HEK293T (cell line): ENCODE data around the gene KIR2DL4.
"Not testable (repeated sequence)": the region's sequence is repeated elsewhere in the genome, so short reads cannot be mapped to it uniquely, and the experiment has no call there.

Experiments
- CTBP1 ChIP-seq: fragments of 450-650 bp; IDR thresholded peaks from 2 replicates; pipeline ENCODE4 v1.6.1; 2016; ENCODE audit warnings: borderline replicate concordance
- ELF4 ChIP-seq: fragments of 450-650 bp; IDR thresholded peaks from 2 replicates; pipeline ENCODE4 v1.6.1; 2017; ENCODE audit warnings: antibody characterized with exemption
- FOXA1 ChIP-seq: fragments of 450-650 bp; IDR thresholded peaks from 2 replicates; pipeline ENCODE4 v1.6.1; 2016; ENCODE audit warnings: mild to moderate bottlenecking
- FOXM1 ChIP-seq: fragments of 450-650 bp; IDR thresholded peaks from 2 replicates; pipeline ENCODE4 v1.6.1; 2017; ENCODE audit warnings: mild to moderate bottlenecking, borderline replicate concordance
- NFRKB ChIP-seq: fragments of 450-650 bp; IDR thresholded peaks from 2 replicates; pipeline ENCODE4 v1.6.1; 2016; ENCODE audit warnings: mild to moderate bottlenecking, moderate library complexity
- TARDBP ChIP-seq: fragments of 450-650 bp; IDR thresholded peaks from 2 replicates; pipeline ENCODE4 v1.6.1; 2016

DNA sequence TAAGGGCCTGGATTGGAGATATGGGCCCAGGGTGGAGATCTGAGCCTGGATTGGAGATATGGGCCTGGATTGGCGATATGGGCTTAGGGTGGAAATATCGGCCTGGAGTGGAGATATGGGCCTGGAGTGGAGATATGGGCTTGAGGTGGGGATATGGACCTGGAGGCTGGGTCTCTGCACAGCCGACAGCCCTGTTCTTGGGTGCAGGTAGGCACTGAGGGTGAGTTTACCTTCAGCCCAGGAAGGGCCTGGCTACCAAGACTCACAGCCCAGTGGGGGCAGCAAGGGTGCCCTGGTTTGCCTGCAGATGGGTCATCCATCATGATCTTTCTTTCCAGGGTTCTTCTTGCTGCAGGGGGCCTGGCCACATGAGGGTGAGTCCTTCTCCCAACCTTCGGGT is 32.9 kb upstream of the KIR2DL4 start:
- TF ChIP-seq ELF4, TARDBP, FOXA1, NFRKB, CTBP1, FOXM1: not testable (repeated sequence)
